ENCODE data around the gene GDPD5. TPM values are rescaled to one million over a fixed set of nuclear protein-coding genes. Genes with fewer than 3 reads are reported as not detected.

Gene GDPD5
- total and polyA plus RNA-seq, 9 of the 15 experiments (the other 6 are each of a cell fraction or from before 2014, with no cell fraction given), result 0.32 to 27.3 (median 8.0) TPM

DNA sequence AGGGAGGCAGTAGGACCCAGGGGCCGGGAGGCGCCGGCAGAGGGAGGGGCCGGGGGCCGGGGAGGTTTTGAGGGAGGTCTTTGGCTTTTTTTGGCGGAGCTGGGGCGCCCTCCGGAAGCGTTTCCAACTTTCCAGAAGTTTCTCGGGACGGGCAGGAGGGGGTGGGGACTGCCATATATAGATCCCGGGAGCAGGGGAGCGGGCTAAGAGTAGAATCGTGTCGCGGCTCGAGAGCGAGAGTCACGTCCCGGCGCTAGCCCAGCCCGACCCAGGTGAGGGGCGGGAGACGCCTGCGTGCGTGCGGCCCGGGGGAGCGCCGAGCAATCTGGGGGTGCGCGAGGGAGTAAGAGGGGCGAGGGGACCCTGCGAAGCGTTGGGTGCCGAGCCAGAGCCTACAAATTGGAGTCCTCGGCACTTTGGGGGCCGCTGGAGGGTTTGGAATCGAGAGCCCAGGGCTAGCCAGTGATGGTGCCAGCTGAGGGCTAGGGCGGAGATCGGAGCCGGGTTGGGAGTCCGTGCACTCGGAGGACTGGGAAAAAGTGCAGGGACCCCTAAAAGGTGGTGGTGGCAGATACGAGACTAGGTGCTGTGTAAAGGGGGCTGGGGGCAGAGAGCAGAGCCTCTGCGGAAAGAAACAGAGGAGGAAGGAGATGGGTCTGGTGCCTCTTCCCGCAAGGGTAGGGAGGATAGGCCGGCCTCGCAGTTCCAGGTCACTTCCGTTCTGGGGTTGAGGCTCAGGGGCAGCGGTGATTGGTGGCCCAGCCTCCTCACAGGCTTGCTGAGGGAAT lies 36.5 kb upstream of the GDPD5 start, which contains the start of gene SERPINH1 (continued):
- TF ChIP-seq ATF1 (CRISPR knock-in tag; IDR thresholded peaks at IDR 0.05), result no peak
- TF ChIP-seq ATF1 (tag; IDR thresholded peaks at IDR 0.05), result peak; percentile 70
- TF ChIP-seq, protein P1, sequence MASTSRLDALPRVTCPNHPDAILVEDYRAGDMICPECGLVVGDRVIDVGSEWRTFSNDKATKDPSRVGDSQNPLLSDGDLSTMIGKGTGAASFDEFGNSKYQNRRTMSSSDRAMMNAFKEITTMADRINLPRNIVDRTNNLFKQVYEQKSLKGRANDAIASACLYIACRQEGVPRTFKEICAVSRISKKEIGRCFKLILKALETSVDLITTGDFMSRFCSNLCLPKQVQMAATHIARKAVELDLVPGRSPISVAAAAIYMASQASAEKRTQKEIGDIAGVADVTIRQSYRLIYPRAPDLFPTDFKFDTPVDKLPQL (IDR thresholded peaks at IDR 0.05; ENCODE audit: extremely low read depth, insufficient read length), result peak; percentile 38
- TF ChIP-seq ZFP1 (CRISPR knock-in tag; IDR thresholded peaks at IDR 0.05), result 0 out of 2 replicates have a peak, but pooled peaks have one; percentile 45
- peak; percentile 8; the same call in 1 of the 2 replicates for TF ChIP-seq ZBTB1 (CRISPR knock-in tag; IDR thresholded peaks at IDR 0.05; ENCODE audit: borderline replicate concordance, low read depth)
- TF ChIP-seq, protein P2, sequence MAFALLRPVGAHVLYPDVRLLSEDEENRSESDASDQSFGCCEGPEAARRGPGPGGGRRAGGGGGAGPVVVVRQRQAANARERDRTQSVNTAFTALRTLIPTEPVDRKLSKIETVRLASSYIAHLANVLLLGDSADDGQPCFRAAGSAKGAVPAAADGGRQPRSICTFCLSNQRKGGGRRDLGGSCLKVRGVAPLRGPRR (CRISPR knock-in tag; IDR thresholded peaks at IDR 0.05), result no peak
- TF ChIP-seq NCOA1 (IDR thresholded peaks at IDR 0.05; ENCODE audit: low read depth), result peak; percentile 46; the same call in 1 of the 2 replicates
- TF ChIP-seq, protein P3, sequence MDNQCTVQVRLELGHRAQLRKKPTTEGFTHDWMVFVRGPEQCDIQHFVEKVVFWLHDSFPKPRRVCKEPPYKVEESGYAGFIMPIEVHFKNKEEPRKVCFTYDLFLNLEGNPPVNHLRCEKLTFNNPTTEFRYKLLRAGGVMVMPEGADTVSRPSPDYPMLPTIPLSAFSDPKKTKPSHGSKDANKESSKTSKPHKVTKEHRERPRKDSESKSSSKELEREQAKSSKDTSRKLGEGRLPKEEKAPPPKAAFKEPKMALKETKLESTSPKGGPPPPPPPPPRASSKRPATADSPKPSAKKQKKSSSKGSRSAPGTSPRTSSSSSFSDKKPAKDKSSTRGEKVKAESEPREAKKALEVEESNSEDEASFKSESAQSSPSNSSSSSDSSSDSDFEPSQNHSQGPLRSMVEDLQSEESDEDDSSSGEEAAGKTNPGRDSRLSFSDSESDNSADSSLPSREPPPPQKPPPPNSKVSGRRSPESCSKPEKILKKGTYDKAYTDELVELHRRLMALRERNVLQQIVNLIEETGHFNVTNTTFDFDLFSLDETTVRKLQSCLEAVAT (IDR thresholded peaks at IDR 0.05), result peak in 1 of 2 experiments; percentile 78; a peak in 2 of 4 replicates
- TF ChIP-seq NONO (IDR thresholded peaks at IDR 0.05; ENCODE audit: low read depth in 2 of 2, low read length in 1 of 2), result 0 out of 4 replicates have a peak, but pooled peaks of 1 of the 2 experiments have one; percentile 44
- 0 out of 2 replicates have a peak, but pooled peaks have one; percentile 27 for TF ChIP-seq ZNF77 (CRISPR knock-in tag; IDR thresholded peaks at IDR 0.05)
- peak; percentile 86 for TF ChIP-seq SPI1 (IDR thresholded peaks at IDR 0.05; ENCODE audit: borderline replicate concordance, low read depth, low read length)
- TF ChIP-seq, protein P4, sequence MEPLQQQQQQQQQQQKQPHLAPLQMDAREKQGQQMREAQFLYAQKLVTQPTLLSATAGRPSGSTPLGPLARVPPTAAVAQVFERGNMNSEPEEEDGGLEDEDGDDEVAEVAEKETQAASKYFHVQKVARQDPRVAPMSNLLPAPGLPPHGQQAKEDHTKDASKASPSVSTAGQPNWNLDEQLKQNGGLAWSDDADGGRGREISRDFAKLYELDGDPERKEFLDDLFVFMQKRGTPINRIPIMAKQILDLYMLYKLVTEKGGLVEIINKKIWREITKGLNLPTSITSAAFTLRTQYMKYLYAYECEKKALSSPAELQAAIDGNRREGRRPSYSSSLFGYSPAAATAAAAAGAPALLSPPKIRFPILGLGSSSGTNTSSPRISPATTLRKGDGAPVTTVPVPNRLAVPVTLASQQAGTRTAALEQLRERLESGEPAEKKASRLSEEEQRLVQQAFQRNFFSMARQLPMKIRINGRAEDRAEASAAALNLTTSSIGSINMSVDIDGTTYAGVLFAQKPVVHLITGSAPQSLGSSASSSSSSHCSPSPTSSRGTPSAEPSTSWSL (CRISPR knock-in tag; IDR thresholded peaks at IDR 0.05; ENCODE audit: borderline replicate concordance), result 0 out of 2 replicates have a peak, but pooled peaks have one; percentile 60
- TF ChIP-seq HMG20A (CRISPR knock-in tag; conservative IDR thresholded peaks at IDR 0.05), result no peak
- TF ChIP-seq ARID2 (IDR thresholded peaks at IDR 0.05), result no peak
- peak; percentile 64 for TF ChIP-seq PML (IDR thresholded peaks at IDR 0.05; ENCODE audit: low read length)
- peak; percentile 31 for TF ChIP-seq FIP1L1 (IDR thresholded peaks at IDR 0.05; ENCODE audit: low read depth, low read length, poor library complexity, severe bottlenecking)
- TF ChIP-seq GATAD2A (IDR thresholded peaks at IDR 0.05), result 0 out of 2 replicates have a peak, but pooled peaks have one; percentile 24
- peak; percentile 81; the same call in 1 of the 2 replicates for TF ChIP-seq NFRKB (IDR thresholded peaks at IDR 0.05; ENCODE audit: low read depth)
- peak; percentile 56; the same call in 1 of the 2 replicates for TF ChIP-seq ELF4 (CRISPR knock-in tag; IDR thresholded peaks at IDR 0.05)
- TF ChIP-seq, protein P5, sequence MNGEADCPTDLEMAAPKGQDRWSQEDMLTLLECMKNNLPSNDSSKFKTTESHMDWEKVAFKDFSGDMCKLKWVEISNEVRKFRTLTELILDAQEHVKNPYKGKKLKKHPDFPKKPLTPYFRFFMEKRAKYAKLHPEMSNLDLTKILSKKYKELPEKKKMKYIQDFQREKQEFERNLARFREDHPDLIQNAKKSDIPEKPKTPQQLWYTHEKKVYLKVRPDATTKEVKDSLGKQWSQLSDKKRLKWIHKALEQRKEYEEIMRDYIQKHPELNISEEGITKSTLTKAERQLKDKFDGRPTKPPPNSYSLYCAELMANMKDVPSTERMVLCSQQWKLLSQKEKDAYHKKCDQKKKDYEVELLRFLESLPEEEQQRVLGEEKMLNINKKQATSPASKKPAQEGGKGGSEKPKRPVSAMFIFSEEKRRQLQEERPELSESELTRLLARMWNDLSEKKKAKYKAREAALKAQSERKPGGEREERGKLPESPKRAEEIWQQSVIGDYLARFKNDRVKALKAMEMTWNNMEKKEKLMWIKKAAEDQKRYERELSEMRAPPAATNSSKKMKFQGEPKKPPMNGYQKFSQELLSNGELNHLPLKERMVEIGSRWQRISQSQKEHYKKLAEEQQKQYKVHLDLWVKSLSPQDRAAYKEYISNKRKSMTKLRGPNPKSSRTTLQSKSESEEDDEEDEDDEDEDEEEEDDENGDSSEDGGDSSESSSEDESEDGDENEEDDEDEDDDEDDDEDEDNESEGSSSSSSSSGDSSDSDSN (IDR thresholded peaks at IDR 0.05; ENCODE audit: borderline replicate concordance in 1 of 2, low read depth in 2 of 2, low read length in 2 of 2), result peak in 1 of 2 experiments; percentile 55; a peak in 1 of 4 replicates
